ENCODE results near the gene C14orf180. TPM values are rescaled to one million over a fixed set of nuclear protein-coding genes. Genes with fewer than 3 reads are reported as not detected.
"Not testable (repeated sequence)": the region's sequence is repeated elsewhere in the genome, so short reads cannot be mapped to it uniquely, and the experiment has no call there.

C14orf180 gene
- total RNA-seq, 2 experiments from 2014 or later: not detected

DNA sequence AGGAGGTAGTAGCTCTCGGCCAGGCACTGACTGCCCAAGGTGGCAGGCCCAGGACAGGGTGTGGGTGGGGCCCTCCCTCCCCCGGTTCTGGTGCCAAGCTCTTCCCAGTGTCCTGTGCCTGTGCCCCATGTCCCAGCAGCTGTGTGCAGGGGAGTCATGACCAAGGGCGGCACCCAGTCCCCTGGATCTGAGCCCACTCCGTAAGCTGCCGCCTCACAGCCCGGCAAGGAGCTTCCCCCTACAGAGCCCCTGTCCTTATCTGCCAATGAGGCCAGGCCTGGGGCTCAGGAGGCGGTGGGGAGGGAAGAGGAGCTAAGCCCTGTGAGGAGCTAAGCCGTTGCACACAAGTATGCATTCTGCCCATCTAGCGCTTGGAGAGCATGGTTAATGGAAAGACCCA is 5.6 kb upstream of the C14orf180 start:
- ATAC-seq (peak; percentile 12), DNase-seq (no peak)
- no peaks in the 10 kb centered on the region for H3K36me3 Mint-ChIP-seq
- H3K27me3 Mint-ChIP-seq: no peaks in the 10 kb centered on the region
- H3K4me1 Mint-ChIP-seq: no peaks in the 10 kb centered on the region
- H3K4me3 Mint-ChIP-seq: no peak overlapping the region
- no peaks in the 10 kb centered on the region for H3K9me3 Mint-ChIP-seq (ENCODE audit: low read depth)
- CTCF ChIA-PET: no interaction called here
- H3K27ac Mint-ChIP-seq: no peak overlapping the region

GRCh38 chr14:104574536-104574935 is 5.0 kb upstream of the C14orf180 start:
- no peaks in the 10 kb centered on the region for H3K9me3 Mint-ChIP-seq (ENCODE audit: low read depth)
- DNase-seq: no peak
- no peak overlapping the region for H3K27ac Mint-ChIP-seq
- no peak overlapping the region for H3K4me3 Mint-ChIP-seq
- no peak for ATAC-seq
- H3K36me3 Mint-ChIP-seq: no peaks in the 10 kb centered on the region
- H3K27me3 Mint-ChIP-seq: no peaks in the 10 kb centered on the region
- CTCF ChIA-PET: no interaction called here
- H3K4me1 Mint-ChIP-seq: no peaks in the 10 kb centered on the region

- DNase-seq: no peak
- H3K4me1 Mint-ChIP-seq: no peaks in the 10 kb centered on the region
- H3K27me3 Mint-ChIP-seq: no peaks in the 10 kb centered on the region
- CTCF ChIA-PET: no interaction called here
- H3K27ac Mint-ChIP-seq: no peak overlapping the region
- no peak for ATAC-seq
- H3K4me3 Mint-ChIP-seq: no peak overlapping the region
- H3K36me3 Mint-ChIP-seq: no peaks in the 10 kb centered on the region
- H3K9me3 Mint-ChIP-seq (ENCODE audit: low read depth): no peaks in the 10 kb centered on the region
These were observed 4.5 kb upstream of the C14orf180 start for GRCh38 chr14:104574978-104575583.

DNA sequence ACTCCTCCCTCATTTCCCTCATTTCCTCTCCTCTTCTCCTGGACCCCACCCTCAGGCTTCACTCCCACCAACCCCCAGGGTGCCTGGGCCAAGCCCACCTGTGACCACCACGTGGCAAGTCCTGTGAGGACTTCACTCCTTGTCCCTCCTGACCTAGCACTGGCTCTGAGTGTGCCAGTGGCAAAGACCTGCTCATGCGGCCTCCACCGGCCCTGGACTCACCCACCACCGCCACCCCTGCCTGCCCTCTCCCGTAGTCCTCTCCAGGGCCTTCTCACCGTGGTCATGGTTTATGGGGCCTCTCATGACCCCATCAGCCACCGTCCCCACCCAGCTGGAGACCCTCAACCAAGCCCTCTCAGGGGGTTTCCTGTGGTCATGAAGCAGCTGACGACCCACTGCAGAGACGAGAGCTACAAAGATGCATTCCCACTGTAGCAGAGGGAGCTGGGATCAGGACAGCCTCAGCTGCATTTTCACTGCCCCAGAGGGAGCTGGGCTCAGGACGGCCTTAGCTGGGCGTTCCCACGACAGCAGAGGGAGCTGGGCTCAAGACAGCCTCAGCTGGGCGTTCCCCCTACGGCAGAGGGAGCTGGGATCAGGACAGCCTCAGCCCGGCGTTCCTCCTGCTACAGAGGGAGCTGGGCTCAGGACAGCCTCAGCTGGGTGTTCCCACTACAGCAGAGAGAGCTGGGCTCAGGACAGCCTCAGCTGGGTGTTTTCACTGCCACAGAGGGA is 3.2 kb upstream of the C14orf180 start:
- Mint-ChIP-seq H3K4me3 (no peak overlapping the region), H3K27me3 (no peaks in the 10 kb centered on the region), H3K27ac (no peak overlapping the region), H3K36me3 (no peaks in the 10 kb centered on the region), H3K4me1 (no peaks in the 10 kb centered on the region), H3K9me3 (ENCODE audit: low read depth) (no peaks in the 10 kb centered on the region)
- DNase-seq (no peak), ATAC-seq (no peak)
- CTCF ChIA-PET: no interaction called here

GRCh38 chr14:104576970-104577332 is 2.6 kb upstream of the C14orf180 start:
- DNase-seq: no peak
- no peaks in the 10 kb centered on the region for H3K36me3 Mint-ChIP-seq
- ATAC-seq: no peak
- H3K27me3 Mint-ChIP-seq: no peaks in the 10 kb centered on the region
- no peaks in the 10 kb centered on the region for H3K9me3 Mint-ChIP-seq (ENCODE audit: low read depth)
- H3K4me3 Mint-ChIP-seq: no peak overlapping the region
- H3K27ac Mint-ChIP-seq: no peak overlapping the region
- no peaks in the 10 kb centered on the region for H3K4me1 Mint-ChIP-seq
- CTCF ChIA-PET: no interaction called here

- Mint-ChIP-seq H3K36me3 (no peaks in the 10 kb centered on the region), H3K9me3 (ENCODE audit: low read depth) (no peaks in the 10 kb centered on the region), H3K27ac (no peak overlapping the region), H3K4me3 (no peak overlapping the region), H3K27me3 (no peaks in the 10 kb centered on the region), H3K4me1 (no peaks in the 10 kb centered on the region)
- CTCF ChIA-PET: no interaction called here
- DNase-seq: no peak
- ATAC-seq: no peak
These were observed 2.1 kb upstream of the C14orf180 start for GRCh38 chr14:104577426-104577825.

- no peak overlapping the region for H3K4me3 Mint-ChIP-seq
- CTCF ChIA-PET: no interaction called here
These were observed 1.7 kb upstream of the C14orf180 start for GRCh38 chr14:104577847-104578301.

DNA sequence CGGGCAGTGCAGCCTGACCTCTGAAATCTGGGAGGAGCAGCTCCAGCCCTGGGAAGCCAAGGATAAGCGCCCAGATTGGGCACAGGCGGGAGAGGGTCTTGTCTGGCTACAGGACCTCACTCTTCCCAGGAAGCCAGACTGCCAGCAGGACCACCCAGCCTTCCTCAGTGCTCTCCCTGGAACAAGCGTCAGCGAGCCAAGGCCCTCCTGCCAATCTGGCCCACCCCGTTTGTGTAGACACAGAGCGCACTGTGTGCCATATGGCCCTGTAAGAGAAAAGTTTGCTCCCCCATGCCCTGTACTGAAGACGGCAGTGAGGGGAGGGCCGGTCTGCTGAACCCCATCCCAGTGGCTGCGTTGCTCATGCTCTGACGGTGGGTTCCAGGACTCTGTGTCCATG is 1.2 kb upstream of the C14orf180 start:
- no peaks in the 10 kb centered on the region for H3K27me3 Mint-ChIP-seq
- H3K4me1 Mint-ChIP-seq: no peaks in the 10 kb centered on the region
- no peaks in the 10 kb centered on the region for H3K9me3 Mint-ChIP-seq (ENCODE audit: low read depth)
- no peaks in the 10 kb centered on the region for H3K36me3 Mint-ChIP-seq
- DNase-seq (no peak), ATAC-seq (no peak)
- no peak overlapping the region for H3K27ac Mint-ChIP-seq
- H3K4me3 Mint-ChIP-seq: no peak overlapping the region
- CTCF ChIA-PET: no interaction called here

More at GRCh38 chr14:104577847-104578301, 1.7 kb upstream of the C14orf180 start:
- ATAC-seq: no peak
- no peaks in the 10 kb centered on the region for H3K27me3 Mint-ChIP-seq
- H3K27ac Mint-ChIP-seq: no peak overlapping the region
- H3K4me1 Mint-ChIP-seq: no peaks in the 10 kb centered on the region
- no peaks in the 10 kb centered on the region for H3K9me3 Mint-ChIP-seq (ENCODE audit: low read depth)
- H3K36me3 Mint-ChIP-seq: no peaks in the 10 kb centered on the region
- no peak for DNase-seq

DNA sequence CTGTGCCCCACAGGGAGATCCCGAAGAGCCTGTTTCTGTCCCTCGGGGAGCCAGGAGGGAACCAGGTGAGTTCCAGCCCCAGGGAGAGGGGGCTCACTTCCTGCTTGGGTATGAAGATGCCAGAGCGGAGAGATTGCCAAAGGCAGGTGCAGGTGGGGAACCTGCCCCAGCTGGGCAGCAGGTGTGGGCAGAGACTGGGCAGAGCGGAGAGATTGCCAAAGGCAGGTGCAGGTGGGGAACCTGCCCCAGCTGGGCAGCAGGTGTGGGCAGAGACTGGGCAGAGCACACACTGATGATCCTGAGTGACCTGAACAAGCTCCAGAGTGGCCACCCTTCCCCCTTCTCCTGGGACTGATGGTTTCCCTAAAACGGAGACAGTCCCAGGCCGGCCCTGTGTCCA is 375 bp downstream of the C14orf180 start:
- ATAC-seq; H3K4me3 Mint-ChIP-seq; DNase-seq; H3K9me3 Mint-ChIP-seq (ENCODE audit: low read depth); H3K27ac Mint-ChIP-seq; H3K4me1 Mint-ChIP-seq; CTCF ChIA-PET; H3K36me3 Mint-ChIP-seq; H3K27me3 Mint-ChIP-seq: not testable (repeated sequence)

DNA sequence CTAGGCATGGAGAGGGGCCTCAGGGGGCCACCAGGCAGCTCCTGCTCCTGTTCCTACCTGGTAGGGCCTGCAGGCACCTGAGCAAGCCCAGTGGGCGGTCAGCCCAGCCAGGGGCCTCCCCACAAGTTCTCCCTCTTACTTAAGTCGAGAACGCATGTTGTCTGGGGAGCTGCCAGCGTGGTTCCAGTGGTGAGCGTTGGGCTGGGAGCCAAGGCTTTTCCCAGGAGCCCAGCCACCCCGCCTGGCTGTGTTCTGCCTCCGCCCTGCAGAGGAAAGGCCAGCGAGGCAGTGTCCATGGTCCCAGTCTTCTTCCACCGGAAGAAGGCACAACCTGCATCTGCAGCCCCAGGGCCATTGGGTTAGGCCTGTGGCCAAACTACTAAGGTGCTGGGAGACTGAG is 1.4 kb downstream of the C14orf180 start:
- Mint-ChIP-seq H3K36me3 (no peaks in the 10 kb centered on the region), H3K27me3 (no peaks in the 10 kb centered on the region), H3K4me1 (no peaks in the 10 kb centered on the region), H3K27ac (no peak overlapping the region), H3K9me3 (ENCODE audit: low read depth) (no peaks in the 10 kb centered on the region), H3K4me3 (no peak overlapping the region)
- DNase-seq: no peak
- CTCF ChIA-PET: no interaction called here
- no peak for ATAC-seq

GRCh38 chr14:104581521-104581920 is 2.0 kb downstream of the C14orf180 start:
- H3K9me3 Mint-ChIP-seq (ENCODE audit: low read depth): no peaks in the 10 kb centered on the region
- no peak for DNase-seq
- ATAC-seq: no peak
- no peak overlapping the region for H3K4me3 Mint-ChIP-seq
- H3K4me1 Mint-ChIP-seq: no peaks in the 10 kb centered on the region
- CTCF ChIA-PET: no interaction called here
- no peaks in the 10 kb centered on the region for H3K27me3 Mint-ChIP-seq
- H3K27ac Mint-ChIP-seq: no peak overlapping the region
- no peaks in the 10 kb centered on the region for H3K36me3 Mint-ChIP-seq

- DNase-seq (no peak), ATAC-seq (no peak)
- CTCF ChIA-PET: no interaction called here
- no peaks in the 10 kb centered on the region for H3K4me1 Mint-ChIP-seq
- no peaks in the 10 kb centered on the region for H3K9me3 Mint-ChIP-seq (ENCODE audit: low read depth)
- no peaks in the 10 kb centered on the region for H3K27me3 Mint-ChIP-seq
- H3K4me3 Mint-ChIP-seq: no peak overlapping the region
- no peak overlapping the region for H3K27ac Mint-ChIP-seq
- no peaks in the 10 kb centered on the region for H3K36me3 Mint-ChIP-seq
These were observed 2.4 kb downstream of the C14orf180 start for GRCh38 chr14:104582005-104582404.

- CTCF ChIA-PET: no interaction called here
- DNase-seq: no peak
- Mint-ChIP-seq H3K36me3 (no peaks in the 10 kb centered on the region), H3K27ac (no peak overlapping the region), H3K27me3 (no peaks in the 10 kb centered on the region), H3K4me1 (no peaks in the 10 kb centered on the region), H3K4me3 (no peak overlapping the region), H3K9me3 (ENCODE audit: low read depth) (no peaks in the 10 kb centered on the region)
- ATAC-seq: no peak
These were observed 3.1 kb downstream of the C14orf180 start for GRCh38 chr14:104582662-104583061.

DNA sequence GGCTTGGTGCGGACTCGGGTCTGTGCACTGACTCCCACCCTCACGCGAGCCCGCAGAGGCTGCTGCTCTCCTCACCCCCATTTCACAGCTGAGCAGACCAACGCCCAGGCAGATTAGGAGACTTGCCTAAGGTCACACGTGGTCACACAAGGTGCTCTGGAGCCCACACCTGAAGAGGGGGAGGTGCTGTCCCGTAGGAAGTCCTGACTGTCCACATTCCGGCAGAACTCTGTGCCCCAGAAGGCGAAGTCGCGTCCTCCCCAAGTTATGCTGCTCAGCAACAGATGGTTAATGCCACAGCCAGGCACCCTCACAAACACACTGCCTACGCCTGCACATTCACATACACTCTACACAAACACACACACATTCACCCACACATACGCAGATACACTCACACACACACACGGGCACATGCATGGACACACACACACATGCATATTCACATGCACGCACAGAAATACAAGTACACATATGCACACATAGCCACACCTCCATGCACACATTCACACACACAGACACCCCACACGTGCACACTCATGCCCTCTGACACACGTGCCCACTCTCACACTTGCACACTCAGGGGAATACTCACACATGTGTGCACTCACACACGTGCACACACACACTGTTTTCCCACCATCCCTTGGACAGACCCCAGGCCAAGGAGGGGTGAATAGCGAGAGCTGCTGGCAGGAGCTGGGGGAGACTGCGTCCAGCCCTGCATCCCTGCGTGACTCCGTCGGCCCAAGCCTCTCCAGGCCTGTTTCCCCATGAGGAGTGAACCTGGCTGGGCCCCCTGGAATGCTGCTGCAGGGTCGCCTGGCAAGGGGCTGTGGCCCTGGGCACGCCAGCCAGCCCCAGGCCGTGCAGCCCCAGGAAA is 4.1 kb downstream of the C14orf180 start:
- H3K4me1 Mint-ChIP-seq: no peaks in the 10 kb centered on the region
- no peaks in the 10 kb centered on the region for H3K36me3 Mint-ChIP-seq
- H3K4me3 Mint-ChIP-seq: no peak overlapping the region
- no peak for ATAC-seq
- no peaks in the 10 kb centered on the region for H3K9me3 Mint-ChIP-seq (ENCODE audit: low read depth)
- DNase-seq: no peak
- CTCF ChIA-PET: no interaction called here
- no peak overlapping the region for H3K27ac Mint-ChIP-seq
- no peaks in the 10 kb centered on the region for H3K27me3 Mint-ChIP-seq

Measured in activated CD8-positive, alpha-beta memory T cell treated with anti-CD3 and anti-CD28 coated beads, Interleukin-2, amount 10 ng/mL, durations not matched to agents 7 days and 5 days (primary cell).